Measurements from ENCODE around the gene HECW1.
"Not testable (repeated sequence)": the region's sequence is repeated elsewhere in the genome, so short reads cannot be mapped to it uniquely, and the experiment has no call there.

HECW1 gene

GRCh38 chr7:43588477-43589132 is 476.2 kb downstream of the HECW1 start:
- no peak for DNase-seq

- DNase-seq = no peak
Observed at GRCh38 chr7:43589133-43589478, 476.7 kb downstream of the HECW1 start.

- no peak for DNase-seq
Observed at GRCh38 chr7:43589728-43590127, 477.3 kb downstream of the HECW1 start.

GRCh38 chr7:43590862-43591557 is 478.6 kb downstream of the HECW1 start:
- DNase-seq = no peak

- no peak for DNase-seq
Observed at GRCh38 chr7:43591558-43592180, 479.2 kb downstream of the HECW1 start.

- DNase-seq = no peak
Observed at GRCh38 chr7:43592326-43592725, 479.9 kb downstream of the HECW1 start.

GRCh38 chr7:43593010-43593409 is 480.6 kb downstream of the HECW1 start:
- DNase-seq = no peak

- peak in 1 of 2 experiments; percentile 5 for DNase-seq
Observed at GRCh38 chr7:43594020-43594419, 481.6 kb downstream of the HECW1 start.

GRCh38 chr7:43596426-43596825 is 484.0 kb downstream of the HECW1 start:
- DNase-seq = not testable (repeated sequence)

GRCh38 chr7:43600056-43600455 is 487.6 kb downstream of the HECW1 start:
- no peak for DNase-seq

GRCh38 chr7:43602256-43602655 is 489.8 kb downstream of the HECW1 start:
- DNase-seq = peak in 1 of 2 experiments; percentile 10

GRCh38 chr7:43604251-43604650 is 491.8 kb downstream of the HECW1 start:
- DNase-seq = no peak

GRCh38 chr7:43609097-43609496 is 496.6 kb downstream of the HECW1 start:
- DNase-seq = no peak

GRCh38 chr7:43612128-43612527 is 499.7 kb downstream of the HECW1 start:
- no peak for DNase-seq

GRCh38 chr7:43612599-43613589 is 500.4 kb downstream of the HECW1 start:
- DNase-seq = no peak
